ENCODE data around the gene SLC44A2. TPM values are rescaled to one million over a fixed set of nuclear protein-coding genes. Genes with fewer than 3 reads are reported as not detected.

The SLC44A2 gene
- total and polyA plus RNA-seq, 2 of the 8 experiments (the other 6 are each of a cell fraction or from before 2014, with no cell fraction given): 105 to 120 TPM

DNA sequence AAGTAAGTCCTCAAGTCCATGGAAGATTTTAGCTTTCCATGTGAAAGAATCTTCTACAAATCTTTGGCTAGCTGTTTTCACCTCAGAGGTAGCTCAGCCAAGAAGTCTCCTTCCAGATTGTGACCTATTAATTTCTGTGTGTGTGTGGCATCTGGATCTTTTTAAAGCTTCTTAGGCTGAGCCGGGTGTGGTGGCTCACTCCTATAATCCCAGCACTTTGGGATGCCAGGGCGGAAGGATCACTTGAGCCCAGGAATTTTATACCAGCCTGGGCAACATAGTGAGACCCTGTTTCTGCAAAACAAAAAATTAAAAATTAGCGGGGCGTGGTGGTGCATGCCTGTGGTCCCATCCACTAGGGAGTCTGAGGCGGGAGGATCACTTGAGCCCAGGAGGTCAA lies 13.4 kb upstream of the SLC44A2 start:
- Histone ChIP-seq H3K18ac (ENCODE audit: extremely low read depth, low read length) (no peak overlapping the region), H3K4ac (replicated peaks; ENCODE audit: insufficient read length, low read depth, low read length) (no peak overlapping the region), H2BK120ac (replicated peaks; ENCODE audit: low read depth, low read length) (no peak overlapping the region), H3K23ac (ENCODE audit: insufficient read length) (no peak overlapping the region), H3K56ac (replicated peaks; ENCODE audit: insufficient read length, low read depth, low read length) (no peak overlapping the region), H3K4me2 (ENCODE audit: insufficient read depth in 1 of 2, low read depth in 2 of 2, low read length in 2 of 2) (no peak overlapping the region), H3K79me2 (ENCODE audit: control insufficient read depth in 1 of 2, insufficient read depth in 2 of 2, low read length in 2 of 2) (no peaks in the 10 kb centered on the region), H3K9ac (replicated peaks in 1 of 4; ENCODE audit: extremely low read depth in 1 of 4, low read depth in 3 of 4, low read length in 3 of 4) (no peak overlapping the region), H4K20me1 (replicated peaks in 1 of 2; ENCODE audit: control insufficient read depth in 1 of 2, insufficient read depth in 2 of 2, low read length in 2 of 2) (peaks cover 0 to 2% of the 10 kb centered on the region in 2 experiments), H2BK12ac (ENCODE audit: low read depth, low read length) (no peak overlapping the region), H4K8ac (ENCODE audit: extremely low read depth, insufficient read depth, low read length) (no peak overlapping the region), H3K23me2 (ENCODE audit: low read depth, low read length) (no peaks in the 10 kb centered on the region), H2BK5ac (ENCODE audit: low read depth, low read length) (no peak overlapping the region), H3K14ac (ENCODE audit: insufficient read length) (no peak overlapping the region), H2AFZ (ENCODE audit: low read length) (no peak overlapping the region), H3K4me3 (ENCODE audit: extremely low read depth in 1 of 4, insufficient read depth in 2 of 4, low read depth in 3 of 4, low read length in 4 of 4) (no peak overlapping the region), H2BK20ac (ENCODE audit: low read length) (no peak overlapping the region), H2BK15ac (ENCODE audit: low read length) (no peak overlapping the region), H4K91ac (replicated peaks; ENCODE audit: insufficient read length, low read length) (no peak overlapping the region), H3K4me1 (replicated peaks in 1 of 4; ENCODE audit: control insufficient read depth in 3 of 4, insufficient read depth in 4 of 4, low read length in 3 of 4) (no peaks in the 10 kb centered on the region), H3K36me3 (ENCODE audit: control insufficient read depth in 2 of 4, insufficient read depth in 4 of 4, low read length in 3 of 4) (no peaks in the 10 kb centered on the region), H3K79me1 (ENCODE audit: low read depth, low read length) (peaks cover 3% of the 10 kb centered on the region; the same call in 1 of the 2 replicates), H4K5ac (ENCODE audit: insufficient read length, low read depth, low read length) (no peak overlapping the region), H3K27ac (ENCODE audit: low read depth, low read length) (no peak overlapping the region), H2AK5ac (ENCODE audit: low read depth, low read length) (no peak overlapping the region), H3K27me3 (replicated peaks in 1 of 4; ENCODE audit: control insufficient read depth in 3 of 4, extremely low read depth in 1 of 4, insufficient read depth in 3 of 4, low read length in 3 of 4) (no peaks in the 10 kb centered on the region), H3K9me3 (ENCODE audit: insufficient read depth in 2 of 2, low read depth in 1 of 2, low read length in 1 of 2) (no peaks in the 10 kb centered on the region)
- FAIRE-seq (no peak), DNase-seq (ENCODE audit: low read depth in 1 of 2, low spot score in 2 of 2) (no peak)
- ChIA-PET CTCF (ENCODE audit: partially characterized antibody) (interaction anchor here (0.6 to 3.8 kb wide), 8 partner anchors 8 to 179 kb away, joined by 3 to 21 read pairs (median 4); no protein-coding TSS in a partner anchor), POLR2A (ENCODE audit: partially characterized antibody) (interaction anchor here (1.3 to 2.1 kb wide), 6 partner anchors 9 to 51 kb away, joined by 3 to 15 read pairs (median 6); no protein-coding TSS in a partner anchor)
- WGBS, 2 experiments (ENCODE audit: extremely low coverage in 1 of 2, insufficient coverage in 1 of 2, insufficient read length in 1 of 2, insufficient replicate concordance in 2 of 2, low coverage in 1 of 2, low lambda C conversion rate in 2 of 2, missing lambda C conversion rate in 1 of 2): 83% methylated on average over 5 of the region's 5 CpGs; no CpG with 5 or more reads in 1 of the 2 experiments
- TF ChIP-seq BRCA1 (IDR thresholded peaks at IDR 0.05; ENCODE audit: low read depth, low read length) (no peak), KDM4A (IDR thresholded peaks at IDR 0.05; ENCODE audit: low read depth, low read length, severe bottlenecking) (no peak), SAP30 (IDR thresholded peaks at IDR 0.05; ENCODE audit: insufficient read depth, insufficient replicate concordance, low read length) (no peak), HDAC2 (IDR thresholded peaks at IDR 0.05; ENCODE audit: borderline replicate concordance in 1 of 2, low read depth in 2 of 2, low read length in 2 of 2) (no peak), EP300 (IDR thresholded peaks at IDR 0.05; ENCODE audit: borderline replicate concordance in 1 of 2, low read depth in 2 of 2, low read length in 2 of 2) (no peak), SIX5 (IDR thresholded peaks at IDR 0.05; ENCODE audit: low read depth, low read length) (no peak), ASH2L (IDR thresholded peaks at IDR 0.05; ENCODE audit: low read length) (no peak), SIN3A (conservative IDR thresholded peaks at IDR 0.05 in 1 of 2, IDR thresholded peaks at IDR 0.05 in 1 of 2; ENCODE audit: low read depth in 1 of 2, low read length in 2 of 2) (no peak), TBP (IDR thresholded peaks at IDR 0.05; ENCODE audit: low read depth, low read length) (no peak), POLR2A (IDR thresholded peaks at IDR 0.05; ENCODE audit: control extremely low read depth in 1 of 2, low read depth in 2 of 2, low read length in 2 of 2) (no peak), POLR2AphosphoS5 (IDR thresholded peaks at IDR 0.05; ENCODE audit: low read depth, low read length) (no peak), BACH1 (IDR thresholded peaks at IDR 0.05; ENCODE audit: low read length) (no peak)

Measured in H1 (cell line).